Measurements from ENCODE around the gene KDELR3. TPM values are rescaled to one million over a fixed set of nuclear protein-coding genes. Genes with fewer than 3 reads are reported as not detected.

Gene KDELR3
- total and polyA plus RNA-seq, 10 of the 15 experiments (the other 5 are each of a cell fraction or from before 2014, with no cell fraction given): 0.15 to 0.98 (median 0.25) TPM; not detected in 1

GRCh38 chr22:38523479-38523878, 55.6 kb downstream of the KDELR3 start:
- H3K36me3 ChIP-seq (ENCODE audit: control insufficient read depth in 2 of 2, insufficient read depth in 2 of 2, low read length in 1 of 2): no peaks in the 10 kb centered on the region
- WGBS (ENCODE audit: insufficient coverage, insufficient replicate concordance, low lambda C conversion rate, missing lambda C conversion rate): 93% methylated on average over 5 of the region's 5 CpGs
- H3K9me3 ChIP-seq (replicated peaks; ENCODE audit: control insufficient read depth, insufficient read depth, low read length): no peaks in the 10 kb centered on the region
- no peak overlapping the region for H3K27ac ChIP-seq (ENCODE audit: control insufficient read depth, insufficient read depth)
- H2AFZ ChIP-seq (ENCODE audit: control insufficient read depth, low read depth, low read length): no peak overlapping the region
- ChIA-PET POLR2A (interaction anchor here (0.9 kb wide), 1 partner anchor 45 kb away, joined by 3 read pairs; no protein-coding TSS in a partner anchor), CTCF (interaction anchor here (0.8 to 2.7 kb wide), 6 partner anchors 8 to 423 kb away, joined by 3 to 13 read pairs (median 4); no protein-coding TSS in a partner anchor), SMC1A (ENCODE audit: uncharacterized antibody, unreplicated experiment) (interaction anchor here (0.5 to 1.7 kb wide), 5 partner anchors 11 to 218 kb away, joined by 3 to 5 read pairs (median 3); no protein-coding TSS in a partner anchor), RAD21 (ENCODE audit: unreplicated experiment) (no interaction called here)
- no peaks in the 10 kb centered on the region for H3K4me1 ChIP-seq (ENCODE audit: control insufficient read depth, insufficient read depth, low read length)
- ATAC-seq (no peak), FAIRE-seq (no peak), DNase-seq (ENCODE audit: low read depth, low spot score) (no peak)
- no peak overlapping the region for H3K9ac ChIP-seq (ENCODE audit: control insufficient read depth, insufficient read depth, low read length)
- H3K4me2 ChIP-seq (ENCODE audit: control insufficient read depth, insufficient read depth): no peak overlapping the region
- BruUV-seq (replicated peaks): no TSS peak
- TF ChIP-seq SMC3 (IDR thresholded peaks at IDR 0.05; ENCODE audit: borderline replicate concordance, low read length) (no peak), PBX3 (IDR thresholded peaks at IDR 0.05; ENCODE audit: insufficient replicate concordance, low read depth, low read length) (no peak), MEF2B (IDR thresholded peaks at IDR 0.05; ENCODE audit: partially characterized antibody, poor library complexity, severe bottlenecking) (no peak), ATF3 (IDR thresholded peaks at IDR 0.05; ENCODE audit: borderline replicate concordance, extremely low read depth, low read depth, low read length) (no peak), REST (IDR thresholded peaks at IDR 0.05; ENCODE audit: low read depth, low read length) (no peak), ZBTB33 (IDR thresholded peaks at IDR 0.05) (no peak), ZNF622 (IDR thresholded peaks at IDR 0.05) (no peak), SMARCA5 (IDR thresholded peaks at IDR 0.05) (no peak), HDAC6 (IDR thresholded peaks at IDR 0.05; ENCODE audit: unreplicated experiment) (no peak), POU2F2 (IDR thresholded peaks at IDR 0.05; ENCODE audit: borderline replicate concordance, low read depth, low read length) (no peak), MEF2A (IDR thresholded peaks at IDR 0.05; ENCODE audit: insufficient read depth, low read depth, low read length) (no peak), MYC (IDR thresholded peaks at IDR 0.05; ENCODE audit: insufficient read depth, insufficient read length, insufficient replicate concordance, low read length, severe bottlenecking) (no peak), RELA (IDR thresholded peaks at IDR 0.05; ENCODE audit: borderline replicate concordance, partially characterized antibody) (no peak), NFYB (IDR thresholded peaks at IDR 0.05; ENCODE audit: insufficient read depth, low read depth, low read length) (no peak), GATAD2B (conservative IDR thresholded peaks at IDR 0.05; ENCODE audit: low read depth) (no peak)
- no peaks in the 10 kb centered on the region for H4K20me1 ChIP-seq (ENCODE audit: control insufficient read depth, insufficient read depth)
- no peaks in the 10 kb centered on the region for H3K27me3 ChIP-seq (replicated peaks in 1 of 2; ENCODE audit: control insufficient read depth in 2 of 2, insufficient read depth in 2 of 2, low read length in 1 of 2)
- in situ Hi-C loops (cut with MboI) (no loop called here), intact Hi-C loops (cut with micrococcal nuclease; ENCODE audit: unreplicated experiment) (no loop called here)
- no peaks in the 10 kb centered on the region for H3K79me2 ChIP-seq (ENCODE audit: control insufficient read depth, insufficient read depth, low read length)
- H3K4me3 ChIP-seq: no peak overlapping the region
